Uterus (tissue), 4 donors: ENCODE results near the gene FAM184A. TPM values are rescaled to one million over a fixed set of nuclear protein-coding genes. Genes with fewer than 3 reads are reported as not detected.

Experiments
- DNase-seq, 2 donors: peaks; one replicate each; pipeline ENCODE4 v3.0.0-alpha.2; 2019 to 2020
- H3K27ac ChIP-seq, 2 donors: fragments of 200-600 bp; sonication (generic); 1 replicate in 1 of 2; 2 replicates in 1 of 2; pipeline ENCODE4 v1.5.1; 2016 to 2018
- H3K27me3 ChIP-seq, 2 donors: fragments of 200-600 bp; sonication (generic); one replicate each; pipeline ENCODE4 v1.5.1; 2018 to 2019; ENCODE audit warnings: control low read depth in 1 of 2
- H3K36me3 ChIP-seq, 2 donors: fragments of 200-600 bp; sonication (generic); one replicate each; pipeline ENCODE4 v1.5.1; 2019; ENCODE audit warnings: control low read depth in 1 of 2
- H3K4me1 ChIP-seq, 2 donors: fragments of 200-600 bp; sonication (generic); one replicate each; pipeline ENCODE4 v1.5.1; 2018 to 2019; ENCODE audit warnings: control low read depth in 1 of 2
- H3K4me3 ChIP-seq, 2 donors: fragments of 200-600 bp; sonication (generic); 1 replicate in 1 of 2; 2 replicates in 1 of 2; pipeline ENCODE4 v1.5.1; 2018 to 2019; ENCODE audit warnings: mild to moderate bottlenecking in 1 of 2
- H3K9me3 ChIP-seq, 2 donors: fragments of 200-600 bp; sonication (generic); one replicate each; pipeline ENCODE4 v1.5.1; 2019; ENCODE audit warnings: control low read depth in 1 of 2
- CTCF ChIP-seq, 4 experiments: fragments of 200-600 bp in 2 of 4; fragments of 450-650 bp in 2 of 4; sonication (generic) in 2 of 4; IDR thresholded peaks; one replicate each; pipeline ENCODE4 v1.5.1; 2016 to 2019; ENCODE audit warnings: antibody characterized with exemption in 4 of 4, mild to moderate bottlenecking in 2 of 4, moderate library complexity in 1 of 4
- POLR2A ChIP-seq, 2 donors: fragments of 450-650 bp; IDR thresholded peaks; one replicate each; pipeline ENCODE4 v1.6.1; 2016; ENCODE audit warnings: antibody characterized with exemption in 2 of 2, mild to moderate bottlenecking in 1 of 2, moderate library complexity in 1 of 2
- intact Hi-C: fragments of 100-400 bp; cut with DNase I; formaldehyde crosslinking; loops from one replicate; pipeline ENCODE4 v1.15.1; 2023; ENCODE audit warnings: low total_unique reads
- total RNA-seq, 4 donors: library from RNA; depleted of rRNA in 3 of 4; stranded (reverse); fragments of >200 nt in 3 of 4; gene quantifications; one replicate each; pipeline versions ENCODE4 v1.1.0 to v1.2.4, GENCODE V29; 2014 to 2023
- donor health status: DM: yes; HTN: yes; CAD: no.

FAM184A gene
- total RNA-seq, 4 donors from 2014 or later, result 1.8 to 9.5 (median 5.1) TPM

GRCh38 chr6:118933855-118934460, 144.5 kb downstream of the FAM184A start:
- no peak for TF ChIP-seq POLR2A (IDR thresholded peaks at IDR 0.05)
- no peak for TF ChIP-seq CTCF (IDR thresholded peaks at IDR 0.05)
- intact Hi-C loops, result no loop called here
- Histone ChIP-seq H3K36me3 (no peaks in the 10 kb centered on the region), H3K27ac (peak overlapping the region; percentile 87 to 92), H3K27me3 (no peaks in the 10 kb centered on the region), H3K4me3 (peak overlapping the region; percentile 62 to 89), H3K9me3 (no peaks in the 10 kb centered on the region), H3K4me1 (no peaks in the 10 kb centered on the region)
- DNase-seq, result no peak

GRCh38 chr6:118932421-118932820, 146.0 kb downstream of the FAM184A start:
- no peaks in the 10 kb centered on the region for H3K4me1 ChIP-seq
- H3K36me3 ChIP-seq, result no peaks in the 10 kb centered on the region
- no peak for DNase-seq
- intact Hi-C loops, result no loop called here
- H3K27ac ChIP-seq, result no peak overlapping the region
- no peak overlapping the region for H3K4me3 ChIP-seq
- no peaks in the 10 kb centered on the region for H3K9me3 ChIP-seq
- H3K27me3 ChIP-seq, result no peaks in the 10 kb centered on the region
- no peak for TF ChIP-seq POLR2A (IDR thresholded peaks at IDR 0.05)

GRCh38 chr6:118931436-118931835, 147.0 kb downstream of the FAM184A start:
- H3K36me3 ChIP-seq, result no peaks in the 10 kb centered on the region

GRCh38 chr6:118930680-118931079, 147.8 kb downstream of the FAM184A start:
- Histone ChIP-seq H3K36me3 (no peaks in the 10 kb centered on the region), H3K9me3 (no peaks in the 10 kb centered on the region)

More at GRCh38 chr6:118931436-118931835, 147.0 kb downstream of the FAM184A start:
- intact Hi-C loops, result no loop called here
- Histone ChIP-seq H3K27me3 (no peaks in the 10 kb centered on the region), H3K9me3 (no peaks in the 10 kb centered on the region), H3K4me1 (no peaks in the 10 kb centered on the region), H3K4me3 (no peak overlapping the region), H3K27ac (no peak overlapping the region)
- TF ChIP-seq POLR2A (IDR thresholded peaks at IDR 0.05) (no peak), CTCF (IDR thresholded peaks at IDR 0.05) (no peak)
- no peak for DNase-seq

GRCh38 chr6:118923035-118923434, 155.4 kb downstream of the FAM184A start:
- Histone ChIP-seq H3K9me3 (no peaks in the 10 kb centered on the region), H3K4me3 (no peak overlapping the region), H3K36me3 (no peaks in the 10 kb centered on the region), H3K27ac (no peak overlapping the region), H3K27me3 (no peaks in the 10 kb centered on the region), H3K4me1 (no peaks in the 10 kb centered on the region)
- intact Hi-C loops, result no loop called here
- no peak for DNase-seq
- TF ChIP-seq POLR2A (IDR thresholded peaks at IDR 0.05) (no peak), CTCF (IDR thresholded peaks at IDR 0.05) (no peak)

More at GRCh38 chr6:118930680-118931079, 147.8 kb downstream of the FAM184A start:
- DNase-seq, result no peak
- H3K4me3 ChIP-seq, result no peak overlapping the region
- intact Hi-C loops, result no loop called here
- H3K27me3 ChIP-seq, result no peaks in the 10 kb centered on the region
- TF ChIP-seq POLR2A (IDR thresholded peaks at IDR 0.05) (no peak), CTCF (IDR thresholded peaks at IDR 0.05) (no peak)
- no peak overlapping the region for H3K27ac ChIP-seq
- no peaks in the 10 kb centered on the region for H3K4me1 ChIP-seq
